Effector memory CD4-positive, alpha-beta T cell (primary cell): ENCODE results near the gene CCL20.

Experiments
- DNase-seq, 3 donors: peaks; one replicate each; pipeline ENCODE4 v3.0.0-alpha.2; 2020
- H3K27ac ChIP-seq: 2 replicates; pipeline ENCODE4 v1.7.0; 2013; ENCODE audit warnings: mild to moderate bottlenecking, low read length, moderate library complexity; ENCODE audit not compliant: insufficient read depth, poor library complexity, severe bottlenecking
- H3K27me3 ChIP-seq: replicated peaks from 2 replicates; pipeline ENCODE4 v1.7.0; 2013; ENCODE audit warnings: mild to moderate bottlenecking, low read length; ENCODE audit not compliant: insufficient read depth, control insufficient read depth, poor library complexity, severe bottlenecking
- H3K36me3 ChIP-seq: 2 replicates; pipeline ENCODE4 v1.7.0; 2013; ENCODE audit warnings: mild to moderate bottlenecking, low read length, moderate library complexity; ENCODE audit not compliant: control insufficient read depth, insufficient read depth
- H3K4me1 ChIP-seq: 2 replicates; pipeline ENCODE4 v1.7.0; 2013; ENCODE audit warnings: low read length, mild to moderate bottlenecking; ENCODE audit not compliant: control insufficient read depth, insufficient read depth, poor library complexity, severe bottlenecking
- H3K4me3 ChIP-seq: 2 replicates; pipeline ENCODE4 v1.7.0; 2013; ENCODE audit warnings: low read length, low read depth, mild to moderate bottlenecking; ENCODE audit not compliant: insufficient read depth, poor library complexity, severe bottlenecking
- H3K9me3 ChIP-seq: 2 replicates; pipeline ENCODE4 v1.7.0; 2013; ENCODE audit warnings: mild to moderate bottlenecking, low read length, moderate library complexity; ENCODE audit not compliant: control insufficient read depth

Gene CCL20

DNA sequence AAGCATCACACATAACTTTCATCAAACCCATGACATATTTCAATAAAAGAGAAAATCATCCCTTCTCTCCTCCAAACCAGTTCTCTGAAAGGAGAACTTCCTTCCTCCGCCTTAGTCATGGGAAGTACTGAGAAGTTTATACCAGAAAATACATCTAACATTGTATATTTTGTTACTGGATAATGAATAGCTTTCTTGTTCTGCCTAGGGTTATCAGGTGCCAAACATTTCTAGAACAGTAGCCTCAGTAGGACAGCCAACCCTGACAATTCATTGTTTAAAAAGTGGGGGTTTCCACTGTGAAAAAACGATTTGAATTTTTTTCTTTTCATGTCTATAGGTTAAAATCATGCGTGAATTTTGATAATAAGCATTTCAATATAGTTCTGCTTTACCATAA, 41.8 kb downstream of the CCL20 start:
- DNase-seq = no peak
- Histone ChIP-seq H3K27me3 (no peaks in the 10 kb centered on the region), H3K36me3 (no peaks in the 10 kb centered on the region), H3K27ac (no peak overlapping the region), H3K4me3 (no peak overlapping the region), H3K9me3 (no peaks in the 10 kb centered on the region), H3K4me1 (no peaks in the 10 kb centered on the region)

DNA sequence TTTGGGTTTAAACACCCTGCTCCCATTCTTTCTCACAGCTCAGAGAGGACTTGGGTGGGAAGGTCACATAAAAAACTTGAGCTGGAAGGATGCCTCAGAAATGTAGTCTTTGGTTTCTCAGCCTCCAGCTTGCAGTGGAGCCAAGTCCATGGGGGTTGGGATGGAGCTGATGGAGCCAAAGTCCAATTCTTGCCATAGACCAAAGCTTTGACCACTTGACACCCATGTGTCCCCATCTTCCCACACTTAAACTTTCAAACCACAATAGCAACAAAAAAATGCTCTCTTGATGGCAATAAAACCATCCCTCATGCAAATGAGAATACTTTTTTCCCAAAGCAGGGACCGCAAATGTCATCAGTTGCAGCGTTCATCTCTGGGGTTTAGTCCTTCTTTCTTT, 43.1 kb downstream of the CCL20 start:
- no peak overlapping the region for H3K27ac ChIP-seq
- no peak for DNase-seq
- no peaks in the 10 kb centered on the region for H3K4me1 ChIP-seq
- no peaks in the 10 kb centered on the region for H3K36me3 ChIP-seq
- H3K9me3 ChIP-seq = no peaks in the 10 kb centered on the region
- H3K27me3 ChIP-seq = no peaks in the 10 kb centered on the region
- H3K4me3 ChIP-seq = no peak overlapping the region

DNA sequence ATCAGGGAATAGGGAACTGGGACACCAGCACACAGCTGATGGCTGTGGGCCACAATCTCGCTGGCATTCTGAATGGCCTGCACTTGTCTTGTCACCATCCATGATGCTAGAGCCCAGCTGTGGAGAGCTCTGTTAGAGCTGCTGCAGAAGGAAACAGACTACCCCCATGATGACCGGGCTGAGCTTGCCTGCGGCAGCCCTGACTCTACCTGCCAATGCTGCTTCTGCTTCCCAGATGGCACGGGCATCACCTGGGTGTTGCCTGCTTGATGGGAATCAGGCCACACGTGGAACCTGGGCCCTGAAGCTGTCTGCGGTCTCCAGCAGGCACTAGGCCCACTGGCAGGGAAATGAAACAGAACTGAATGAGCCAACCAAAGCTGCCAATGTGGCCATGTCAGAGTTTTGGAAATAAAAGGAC, 46.6 kb downstream of the CCL20 start:
- Histone ChIP-seq H3K36me3 (no peaks in the 10 kb centered on the region), H3K4me3 (no peak overlapping the region), H3K27me3 (no peaks in the 10 kb centered on the region), H3K27ac (no peak overlapping the region), H3K4me1 (no peaks in the 10 kb centered on the region), H3K9me3 (no peaks in the 10 kb centered on the region)
- DNase-seq = no peak

DNA sequence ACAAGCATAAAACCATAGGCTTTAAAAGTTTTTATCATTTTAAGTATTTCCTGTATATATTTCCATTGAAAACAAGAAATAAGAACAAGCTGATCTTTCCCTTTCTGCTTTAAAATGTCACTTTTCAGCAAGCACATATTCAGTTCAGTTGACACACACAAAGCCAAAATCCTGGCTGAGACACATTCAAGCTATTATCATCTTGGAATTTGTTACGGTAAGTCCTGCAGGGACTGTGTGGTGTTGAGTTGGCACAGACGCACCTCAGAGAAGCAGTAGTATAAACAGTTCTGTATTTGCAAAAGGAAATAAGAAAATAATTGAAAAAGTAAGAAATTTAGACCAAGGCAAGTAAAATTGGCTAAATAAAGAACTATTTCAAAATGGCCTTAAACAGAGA, 47.4 kb downstream of the CCL20 start:
- H3K27ac ChIP-seq = no peak overlapping the region
- no peaks in the 10 kb centered on the region for H3K9me3 ChIP-seq
- DNase-seq = no peak
- H3K27me3 ChIP-seq = no peaks in the 10 kb centered on the region
- no peaks in the 10 kb centered on the region for H3K4me1 ChIP-seq
- H3K36me3 ChIP-seq = no peaks in the 10 kb centered on the region
- H3K4me3 ChIP-seq = no peak overlapping the region

DNA sequence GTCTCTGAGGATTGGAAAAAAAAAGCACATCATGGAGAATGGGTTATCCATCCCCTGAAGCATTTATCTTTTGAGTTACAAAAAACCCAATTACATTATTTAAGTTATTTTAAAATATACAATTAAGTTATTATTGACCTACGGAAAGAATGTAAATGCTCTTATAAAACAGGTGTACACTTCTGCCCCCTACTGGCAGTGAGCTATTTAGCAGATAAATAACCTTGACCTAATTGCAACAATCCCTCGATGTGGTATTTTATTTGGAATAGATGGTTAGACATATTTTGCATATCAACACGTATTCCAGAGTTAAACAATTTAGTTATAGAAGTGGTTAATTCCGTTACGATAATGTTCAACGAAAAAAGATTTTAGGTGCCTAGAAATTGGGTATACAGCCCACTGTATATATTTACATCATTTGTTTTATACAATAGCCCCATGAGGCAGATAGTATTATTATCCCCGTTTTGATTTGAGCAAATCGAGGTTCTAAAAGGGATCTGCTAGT, 48.6 kb downstream of the CCL20 start:
- Histone ChIP-seq H3K9me3 (no peaks in the 10 kb centered on the region), H3K4me3 (no peak overlapping the region), H3K36me3 (no peaks in the 10 kb centered on the region), H3K4me1 (no peaks in the 10 kb centered on the region), H3K27ac (no peak overlapping the region), H3K27me3 (no peaks in the 10 kb centered on the region)
- DNase-seq = peak in 1 of 3 donors; percentile 23

DNA sequence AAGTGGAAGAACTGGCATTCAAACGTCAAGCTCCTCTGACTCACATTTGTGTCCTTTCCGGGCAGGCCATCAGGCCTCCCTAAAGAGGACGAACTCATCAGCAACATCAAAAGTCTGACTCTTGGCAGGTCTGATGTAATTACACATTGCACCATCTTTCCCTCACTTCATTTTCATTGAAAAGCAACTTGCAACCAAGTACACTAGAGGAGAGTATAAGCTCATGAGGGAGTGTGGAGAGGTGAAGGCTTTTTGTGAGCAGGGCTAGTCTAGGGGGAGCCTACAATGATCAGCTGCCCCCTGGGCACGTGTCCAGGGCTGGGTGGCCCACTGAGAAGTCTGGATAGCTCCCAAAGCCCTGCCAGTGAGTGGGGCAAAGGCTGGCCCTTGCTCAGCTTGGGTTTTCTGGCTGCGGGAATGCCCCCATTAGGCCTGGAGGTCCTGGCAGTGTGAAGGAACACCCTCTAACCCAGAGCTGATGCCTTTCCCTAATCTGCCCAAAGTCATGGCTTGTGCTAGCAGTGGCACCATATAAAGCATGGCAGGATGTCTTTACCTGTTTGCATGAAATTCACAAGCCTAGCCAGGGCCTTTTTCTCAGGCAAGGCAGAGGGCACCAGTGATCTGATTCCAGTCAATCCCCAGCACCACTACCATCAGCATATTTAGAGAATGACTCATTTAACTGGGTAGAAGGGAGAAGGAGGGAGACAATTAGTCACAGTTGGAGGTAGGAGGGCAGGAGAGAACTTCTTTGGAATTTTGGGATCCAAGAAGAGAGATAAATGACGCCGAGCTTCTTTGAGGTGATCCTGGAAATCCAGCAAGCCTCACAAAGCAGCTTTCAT, 49.3 kb downstream of the CCL20 start:
- Histone ChIP-seq H3K27me3 (no peaks in the 10 kb centered on the region), H3K4me1 (no peaks in the 10 kb centered on the region), H3K27ac (no peak overlapping the region), H3K4me3 (no peak overlapping the region), H3K9me3 (no peaks in the 10 kb centered on the region), H3K36me3 (no peaks in the 10 kb centered on the region)
- no peak for DNase-seq

DNA sequence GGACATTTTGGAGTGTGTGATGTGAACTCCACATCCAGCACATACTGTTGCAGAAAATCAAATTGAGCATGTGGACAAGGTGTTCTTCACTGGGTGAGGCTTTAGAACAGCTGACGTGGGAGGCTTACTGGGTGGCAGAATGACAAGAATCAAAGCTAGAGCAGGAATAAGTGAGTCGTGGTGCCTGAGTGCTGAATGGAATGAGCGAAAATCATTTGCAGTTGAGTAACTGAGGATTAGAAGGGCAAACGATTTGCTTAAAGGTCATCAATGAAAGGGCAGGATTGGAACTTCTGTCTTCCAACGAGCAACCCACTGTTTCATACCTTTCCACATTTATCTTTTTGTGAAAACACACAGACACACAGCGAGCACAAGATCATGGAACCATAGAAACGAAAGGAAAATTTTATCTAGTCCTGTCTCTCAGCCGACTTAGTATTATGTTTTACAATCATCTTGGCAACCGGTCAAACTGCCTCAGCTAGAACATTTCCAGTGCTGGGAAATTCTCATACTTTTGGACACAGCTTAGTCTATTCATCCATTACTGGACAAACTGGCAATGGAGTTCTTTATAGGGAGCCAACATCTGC, 50.6 kb downstream of the CCL20 start:
- DNase-seq = no peak
- Histone ChIP-seq H3K27ac (no peak overlapping the region), H3K9me3 (no peaks in the 10 kb centered on the region), H3K36me3 (no peaks in the 10 kb centered on the region), H3K4me3 (no peak overlapping the region), H3K4me1 (no peaks in the 10 kb centered on the region), H3K27me3 (no peaks in the 10 kb centered on the region)

DNA sequence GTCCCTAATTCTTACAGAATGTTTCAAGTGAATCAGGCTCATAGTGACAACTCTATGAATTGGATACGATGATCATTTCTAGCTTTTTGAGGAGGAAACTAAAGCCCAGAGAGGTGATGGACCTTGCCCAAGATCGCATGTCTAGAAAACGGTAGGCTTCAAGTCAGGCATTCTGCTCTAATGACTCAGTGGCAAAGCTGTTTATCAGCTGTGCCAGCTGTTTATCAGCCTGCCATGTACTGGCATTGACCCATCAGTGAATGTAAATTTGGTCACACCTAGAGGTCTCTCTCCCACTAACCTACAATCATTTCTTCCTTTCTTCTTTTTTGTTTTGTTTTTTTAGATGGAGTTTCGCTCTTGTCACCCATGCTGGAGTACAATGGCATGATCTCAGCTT, 51.6 kb downstream of the CCL20 start:
- Histone ChIP-seq H3K27ac (no peak overlapping the region), H3K4me1 (no peaks in the 10 kb centered on the region), H3K27me3 (no peaks in the 10 kb centered on the region), H3K9me3 (no peaks in the 10 kb centered on the region), H3K4me3 (no peak overlapping the region), H3K36me3 (no peaks in the 10 kb centered on the region)
- DNase-seq = no peak
